Stimulated activated CD8-positive, alpha-beta memory T cell treated with anti-CD3 and anti-CD28 coated beads, Interleukin-12 subunit alpha, Interleukin-12 subunit beta, amount 100 ng/mL, for 1 hour (primary cell): ENCODE results near the gene KIFC3.
A peak's percentile ranks its signal among the peaks of the same experiment; 100 is the strongest.
"Not testable (repeated sequence)": the region's sequence is repeated elsewhere in the genome, so short reads cannot be mapped to it uniquely, and the experiment has no call there.

Source experiments
- DNase-seq: peaks from one replicate; pipeline ENCODE4 v3.0.0-alpha.2; 2020; ENCODE audit warnings: low read depth

KIFC3 gene

GRCh38 chr16:57802341-57803133 is at the start of gene KIFC3:
TSS of gene KIFC3 (minus strand) at chr16:57802491. CDS start at chr16:57798243, 4,248 bp downstream.
- DNase-seq = peak; percentile 66

- no peak for DNase-seq
These were observed 45.9 kb upstream of the KIFC3 start for GRCh38 chr16:57848181-57848580.

GRCh38 chr16:57846931-57847330 is 44.6 kb upstream of the KIFC3 start:
- DNase-seq = not testable (repeated sequence)

- DNase-seq = no peak
These were observed 43.9 kb upstream of the KIFC3 start for GRCh38 chr16:57846078-57846697.

- DNase-seq = no peak
These were observed 42.8 kb upstream of the KIFC3 start for GRCh38 chr16:57845115-57845514.

GRCh38 chr16:57844416-57845030 is 42.2 kb upstream of the KIFC3 start:
- DNase-seq = no peak

GRCh38 chr16:57843400-57843799 is 41.1 kb upstream of the KIFC3 start:
- DNase-seq = no peak

- no peak for DNase-seq
These were observed 40.3 kb upstream of the KIFC3 start for GRCh38 chr16:57842601-57843000.

GRCh38 chr16:57840833-57841232 is 38.5 kb upstream of the KIFC3 start:
- DNase-seq = no peak

- DNase-seq = no peak
These were observed 35.9 kb upstream of the KIFC3 start for GRCh38 chr16:57838161-57838560.

- no peak for DNase-seq
These were observed 35.2 kb upstream of the KIFC3 start for GRCh38 chr16:57837305-57838125.

- not testable (repeated sequence) for DNase-seq
These were observed 33.1 kb upstream of the KIFC3 start for GRCh38 chr16:57835439-57835838.

GRCh38 chr16:57834936-57835335 is 32.6 kb upstream of the KIFC3 start:
- no peak for DNase-seq

- DNase-seq = no peak
These were observed 28.7 kb upstream of the KIFC3 start for GRCh38 chr16:57830890-57831484.

- DNase-seq = no peak
These were observed 27.7 kb upstream of the KIFC3 start for GRCh38 chr16:57829969-57830360.

GRCh38 chr16:57828272-57829161 is 26.2 kb upstream of the KIFC3 start:
- DNase-seq = no peak

- no peak for DNase-seq
These were observed 24.7 kb upstream of the KIFC3 start for GRCh38 chr16:57826706-57827625.

GRCh38 chr16:57826052-57826451 is 23.8 kb upstream of the KIFC3 start:
- DNase-seq = no peak

GRCh38 chr16:57825298-57826044 is 23.2 kb upstream of the KIFC3 start:
- DNase-seq = no peak
